Tibial artery (tissue), 4 donors: ENCODE data around the gene FBXO27.
"Not testable (repeated sequence)": the region's sequence is repeated elsewhere in the genome, so short reads cannot be mapped to it uniquely, and the experiment has no call there.

Experiments
- DNase-seq, 2 donors: peaks; one replicate each; pipeline ENCODE4 v3.0.0-alpha.2; 2019
- H3K27ac ChIP-seq, 2 donors: fragments of 200-600 bp; sonication (generic) in 1 of 2; 1 replicate in 1 of 2; 2 replicates in 1 of 2; pipeline ENCODE4 v1.5.1; 2018 to 2019; ENCODE audit warnings: mild to moderate bottlenecking in 1 of 2
- H3K27me3 ChIP-seq, 2 donors: fragments of 200-600 bp; sonication (generic) in 1 of 2; one replicate each; pipeline versions ENCODE4 v1.5.1 to v1.6.0; 2016 to 2019
- H3K36me3 ChIP-seq, 3 donors: fragments of 200-600 bp; sonication (generic) in 2 of 3; one replicate each; pipeline ENCODE4 v1.5.1; 2016 to 2019; ENCODE audit warnings: mild to moderate bottlenecking in 2 of 3
- H3K4me1 ChIP-seq, 4 donors: fragments of 200-600 bp; sonication (generic) in 2 of 4; 1 replicate in 3 of 4; 2 replicates in 1 of 4; pipeline ENCODE4 v1.5.1; 2016 to 2019
- H3K4me3 ChIP-seq, 2 donors: fragments of 200-600 bp; sonication (generic) in 1 of 2; 1 replicate in 1 of 2; 2 replicates in 1 of 2; pipeline ENCODE4 v1.5.1; 2018 to 2019; ENCODE audit warnings: mild to moderate bottlenecking in 2 of 2
- H3K9me3 ChIP-seq, 3 donors: fragments of 200-600 bp; sonication (generic) in 1 of 3; one replicate each; pipeline ENCODE4 v1.5.1; 2016 to 2019
- CTCF ChIP-seq, 2 experiments: fragments of 200-600 bp in 1 of 2; fragments of 450-650 bp in 1 of 2; IDR thresholded peaks; one replicate each; pipeline ENCODE4 v1.5.1; 2017 to 2019; ENCODE audit warnings: antibody characterized with exemption in 2 of 2, mild to moderate bottlenecking in 1 of 2, moderate library complexity in 1 of 2
- intact Hi-C: fragments of 100-400 bp; cut with DNase I; formaldehyde crosslinking; loops from one replicate; pipeline ENCODE4 v1.15.0; 2023; ENCODE audit warnings: low total_unique reads

The FBXO27 gene

DNA sequence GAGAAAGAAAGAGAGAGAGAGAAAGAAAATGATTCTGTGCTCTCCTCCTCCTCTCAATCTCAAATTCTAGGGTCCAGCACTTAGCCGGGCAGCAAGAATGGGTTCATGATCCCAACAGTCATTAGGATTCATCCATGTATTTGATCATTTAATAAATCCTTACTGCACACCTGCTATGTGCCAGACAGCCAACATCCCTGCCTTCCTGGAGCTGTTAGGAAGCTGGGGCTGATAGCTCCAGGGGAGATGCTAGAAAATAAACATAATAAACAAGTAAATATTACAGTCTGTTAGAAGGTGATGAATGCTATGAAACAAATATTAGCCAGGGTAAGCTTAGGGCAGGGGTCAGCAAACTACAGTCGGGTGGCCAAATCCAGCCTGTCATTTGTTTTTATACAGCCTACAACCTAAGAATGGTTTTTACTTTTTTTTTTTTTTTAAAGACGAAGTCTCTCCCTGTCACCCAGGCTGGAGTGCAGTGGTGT, 41.9 kb upstream of the FBXO27 start:
- no peak for DNase-seq
- Histone ChIP-seq H3K36me3 (no peaks in the 10 kb centered on the region), H3K4me1 (no peaks in the 10 kb centered on the region), H3K27ac (no peak overlapping the region), H3K9me3 (no peaks in the 10 kb centered on the region), H3K4me3 (no peak overlapping the region), H3K27me3 (peaks cover 0 to 35% of the 10 kb centered on the region in 2 donors)
- TF ChIP-seq CTCF (IDR thresholded peaks at IDR 0.05), result no peak
- intact Hi-C loops, result no loop called here

- H3K27me3 ChIP-seq, result peaks cover 0 to 18% of the 10 kb centered on the region in 2 donors
- TF ChIP-seq CTCF (IDR thresholded peaks at IDR 0.05), result no peak
- no peak for DNase-seq
- no peaks in the 10 kb centered on the region for H3K36me3 ChIP-seq
- intact Hi-C loops, result no loop called here
- H3K9me3 ChIP-seq, result no peaks in the 10 kb centered on the region
- no peak overlapping the region for H3K4me3 ChIP-seq
- no peaks in the 10 kb centered on the region for H3K4me1 ChIP-seq
- no peak overlapping the region for H3K27ac ChIP-seq
Observed at GRCh38 chr19:39070888-39071287, 38.5 kb upstream of the FBXO27 start.

- DNase-seq, H3K4me3 ChIP-seq, H3K4me1 ChIP-seq, H3K9me3 ChIP-seq, H3K36me3 ChIP-seq, intact Hi-C loops, H3K27ac ChIP-seq: not testable (repeated sequence)
- H3K27me3 ChIP-seq, result peaks cover 0 to 17% of the 10 kb centered on the region in 2 donors
Observed at GRCh38 chr19:39068259-39068658, 35.9 kb upstream of the FBXO27 start.

DNA sequence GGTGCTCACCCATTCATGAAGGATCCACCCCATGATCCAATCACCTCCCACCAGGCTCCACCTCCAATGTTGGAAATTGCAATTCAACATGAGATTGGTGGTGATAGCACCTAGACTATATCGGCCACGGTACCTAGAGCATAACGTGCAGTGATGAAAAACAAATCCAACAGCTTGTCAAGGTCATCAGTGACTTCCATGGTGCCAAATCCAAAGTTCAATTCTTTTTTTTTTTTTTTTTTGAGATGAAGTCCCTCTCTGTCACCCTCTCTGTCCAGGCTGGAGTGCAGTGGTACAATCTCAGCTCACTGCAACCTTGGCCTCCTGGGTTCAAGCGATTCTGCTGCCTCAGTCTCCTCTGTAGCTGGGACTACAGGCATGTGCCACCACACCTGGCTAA, 34.8 kb upstream of the FBXO27 start:
- Histone ChIP-seq H3K27ac (no peak overlapping the region), H3K36me3 (no peaks in the 10 kb centered on the region), H3K4me3 (no peak overlapping the region), H3K4me1 (no peaks in the 10 kb centered on the region), H3K9me3 (no peaks in the 10 kb centered on the region), H3K27me3 (peaks cover 0 to 17% of the 10 kb centered on the region in 2 donors)
- no peak for DNase-seq
- intact Hi-C loops, result no loop called here
- no peak for TF ChIP-seq CTCF (IDR thresholded peaks at IDR 0.05)

DNA sequence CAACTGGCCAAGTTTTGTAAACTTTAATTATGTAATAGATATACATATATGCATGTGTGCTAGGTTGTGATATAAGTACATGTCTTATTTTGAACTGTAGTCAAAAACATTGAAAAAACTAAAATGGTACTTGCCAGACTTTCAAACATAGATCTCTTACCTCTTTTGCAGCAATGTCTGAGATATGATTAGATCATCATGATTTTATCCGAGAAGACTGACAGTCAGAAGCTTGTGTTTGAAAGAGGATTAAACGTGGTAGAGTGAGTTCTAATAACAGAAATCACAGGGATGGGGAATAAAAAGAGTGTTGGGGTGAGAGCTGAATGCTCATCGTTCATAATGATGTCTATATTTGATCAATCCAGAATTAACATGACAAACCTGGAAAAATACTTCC, 33.6 kb upstream of the FBXO27 start:
- intact Hi-C loops, result no loop called here
- TF ChIP-seq CTCF (IDR thresholded peaks at IDR 0.05), result no peak
- Histone ChIP-seq H3K27ac (no peak overlapping the region), H3K4me3 (no peak overlapping the region), H3K4me1 (no peaks in the 10 kb centered on the region), H3K9me3 (no peaks in the 10 kb centered on the region), H3K36me3 (no peaks in the 10 kb centered on the region), H3K27me3 (peaks cover 0 to 13% of the 10 kb centered on the region in 2 donors)
- DNase-seq, result no peak

DNA sequence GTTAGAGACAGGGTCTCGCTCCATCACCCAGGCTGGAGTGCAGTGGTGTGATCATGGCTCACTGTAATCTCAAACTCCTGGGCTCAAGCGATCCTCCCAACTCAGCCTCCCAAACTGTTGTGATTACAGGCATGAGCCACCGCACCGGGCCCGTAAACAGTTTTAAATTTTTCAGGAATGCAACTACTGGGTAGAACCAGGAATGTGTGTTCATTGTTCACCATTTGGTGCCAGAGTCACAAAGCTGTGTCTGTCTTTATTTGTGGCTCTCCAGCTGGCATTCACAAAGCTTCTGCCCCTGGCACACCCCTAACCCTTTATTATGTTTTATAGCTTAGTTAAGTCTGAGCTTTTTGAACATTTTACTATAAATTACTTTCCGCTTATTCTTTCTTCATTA, 32.1 kb upstream of the FBXO27 start:
- no peak for DNase-seq
- no peaks in the 10 kb centered on the region for H3K36me3 ChIP-seq
- H3K4me1 ChIP-seq, result no peaks in the 10 kb centered on the region
- no peak for TF ChIP-seq CTCF (IDR thresholded peaks at IDR 0.05)
- H3K9me3 ChIP-seq, result no peaks in the 10 kb centered on the region
- peaks cover 0 to 3% of the 10 kb centered on the region in 2 donors for H3K27me3 ChIP-seq
- no peak overlapping the region for H3K4me3 ChIP-seq
- intact Hi-C loops, result no loop called here
- H3K27ac ChIP-seq, result no peak overlapping the region
